Activated naive CD8-positive, alpha-beta T cell treated with anti-CD3 and anti-CD28 coated beads for 36 hours (primary cell): Measurements from ENCODE around the gene ANKRD11. TPM values are rescaled to one million over a fixed set of nuclear protein-coding genes. Genes with fewer than 3 reads are reported as not detected.

Experiments
- DNase-seq: peaks from one replicate; pipeline ENCODE4 v3.0.0; 2021
- H3K27ac Mint-ChIP-seq: one replicate; pipeline ENCODE4 v1.8.0; 2022; ENCODE audit warnings: mild to moderate bottlenecking, moderate library complexity, mixed read lengths
- H3K27me3 Mint-ChIP-seq: one replicate; pipeline ENCODE4 v1.8.0; 2022; ENCODE audit warnings: mild to moderate bottlenecking, mixed read lengths
- H3K36me3 Mint-ChIP-seq: one replicate; pipeline ENCODE4 v1.8.0; 2021; ENCODE audit warnings: mild to moderate bottlenecking, mixed read lengths
- H3K4me1 Mint-ChIP-seq: one replicate; pipeline ENCODE4 v1.8.0; 2021; ENCODE audit warnings: mixed read lengths
- H3K4me3 Mint-ChIP-seq: one replicate; pipeline ENCODE4 v1.8.0; 2022; ENCODE audit warnings: mild to moderate bottlenecking, moderate library complexity, mixed read lengths
- H3K9me3 Mint-ChIP-seq: one replicate; pipeline ENCODE4 v1.8.0; 2022; ENCODE audit warnings: mixed read lengths
- total RNA-seq, 2 experiments: library from RNA; stranded (reverse); gene quantifications; one replicate each; pipeline ENCODE4 v1.2.3, GENCODE V29; 2021

ANKRD11 gene
- total RNA-seq, 2 experiments from 2014 or later = 129 to 142 TPM

- Mint-ChIP-seq H3K9me3 (no peaks in the 10 kb centered on the region), H3K4me1 (peaks cover 16% of the 10 kb centered on the region), H3K36me3 (peaks cover 8% of the 10 kb centered on the region), H3K27me3 (no peaks in the 10 kb centered on the region), H3K4me3 (peak overlapping the region; percentile 9), H3K27ac (peak overlapping the region; percentile 50)
- DNase-seq = no peak
These were observed 199.0 kb downstream of the ANKRD11 start for GRCh38 chr16:89291363-89291762.

DNA sequence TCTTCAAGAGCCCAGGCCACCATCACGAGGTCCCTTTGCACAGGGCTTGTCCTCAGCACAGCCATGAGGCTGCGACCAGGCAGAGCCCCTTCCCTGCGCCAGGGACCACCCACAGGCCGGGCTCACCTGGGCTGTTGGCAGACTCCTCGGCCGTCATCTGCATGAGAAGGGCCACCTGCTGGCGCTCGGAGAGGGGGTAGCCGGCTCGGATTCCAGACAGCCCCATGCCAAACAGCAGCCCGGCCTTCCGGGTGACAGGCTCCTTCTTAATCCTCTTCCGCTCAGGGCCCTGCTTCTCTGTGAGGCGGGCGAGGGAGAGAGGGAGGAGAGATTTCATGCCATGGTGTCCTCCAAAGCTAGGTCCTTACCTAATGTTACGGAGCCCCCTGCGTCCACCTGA is 199.5 kb downstream of the ANKRD11 start:
- Mint-ChIP-seq H3K27me3 (no peaks in the 10 kb centered on the region), H3K36me3 (peaks cover 6% of the 10 kb centered on the region), H3K27ac (peak overlapping the region; percentile 38), H3K4me1 (peaks cover 11% of the 10 kb centered on the region), H3K4me3 (peak overlapping the region; percentile 9), H3K9me3 (no peaks in the 10 kb centered on the region)
- no peak for DNase-seq

- no peaks in the 10 kb centered on the region for H3K9me3 Mint-ChIP-seq
- H3K27ac Mint-ChIP-seq = peak overlapping the region; percentile 38
- H3K4me3 Mint-ChIP-seq = no peak overlapping the region
- no peaks in the 10 kb centered on the region for H3K27me3 Mint-ChIP-seq
- H3K36me3 Mint-ChIP-seq = peaks cover 6% of the 10 kb centered on the region
- DNase-seq = no peak
- peaks cover 8% of the 10 kb centered on the region for H3K4me1 Mint-ChIP-seq
These were observed 199.9 kb downstream of the ANKRD11 start for GRCh38 chr16:89290472-89290871.

DNA sequence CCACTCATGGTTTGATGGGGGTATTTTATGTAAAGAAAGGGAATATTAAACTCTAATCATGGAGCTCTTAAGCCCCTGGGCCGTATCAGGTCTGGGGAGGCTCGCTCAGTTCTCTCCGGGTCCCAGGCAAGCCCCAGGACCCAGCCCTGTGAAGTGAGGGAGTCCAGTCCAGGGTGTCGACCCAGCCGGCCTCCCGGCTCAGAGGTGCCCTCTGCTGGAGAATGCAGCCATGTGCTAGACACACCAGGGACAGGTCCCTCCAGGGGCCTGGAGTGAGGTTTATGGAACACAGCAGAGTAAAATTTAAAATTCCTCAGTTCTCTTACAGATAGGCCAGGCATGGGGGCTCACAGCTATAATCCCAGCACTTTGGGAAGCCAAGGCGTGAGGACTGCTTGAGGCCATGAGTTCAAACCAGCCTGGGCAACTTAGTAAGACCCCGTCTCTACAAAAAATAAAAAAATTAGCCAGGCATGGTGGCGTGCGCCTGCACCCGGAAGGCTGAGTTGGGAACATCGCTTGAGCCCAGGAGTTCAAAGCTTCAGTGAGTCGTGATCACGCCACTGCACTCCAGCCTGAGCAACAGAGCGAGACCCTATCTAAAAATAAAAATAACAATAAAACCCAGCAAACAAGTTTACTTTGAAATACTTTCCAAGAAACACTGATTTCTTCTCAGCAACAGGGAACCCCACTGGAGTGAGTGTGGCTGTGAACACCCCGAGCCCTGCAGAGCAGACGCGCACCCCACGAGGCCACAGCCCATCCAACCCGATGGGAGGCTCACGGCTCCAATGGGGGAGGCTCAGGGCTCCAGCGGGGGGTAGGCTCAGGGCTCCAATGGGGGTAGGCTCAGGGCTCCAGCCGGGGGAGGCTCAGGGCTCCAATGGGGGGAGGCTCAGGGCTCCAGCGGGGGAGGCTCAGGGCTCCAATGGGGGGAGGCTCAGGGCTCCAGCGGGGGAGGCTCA is 200.6 kb downstream of the ANKRD11 start:
- Mint-ChIP-seq H3K4me1 (peaks cover 8% of the 10 kb centered on the region), H3K4me3 (no peak overlapping the region), H3K27ac (no peak overlapping the region), H3K27me3 (no peaks in the 10 kb centered on the region), H3K36me3 (peaks cover 6% of the 10 kb centered on the region), H3K9me3 (no peaks in the 10 kb centered on the region)
- peak; percentile 72 for DNase-seq

- Mint-ChIP-seq H3K27ac (no peak overlapping the region), H3K27me3 (no peaks in the 10 kb centered on the region), H3K9me3 (no peaks in the 10 kb centered on the region), H3K4me1 (peaks cover 8% of the 10 kb centered on the region), H3K36me3 (peaks cover 6% of the 10 kb centered on the region), H3K4me3 (no peak overlapping the region)
- DNase-seq = no peak
These were observed 201.4 kb downstream of the ANKRD11 start for GRCh38 chr16:89288966-89289365.

DNA sequence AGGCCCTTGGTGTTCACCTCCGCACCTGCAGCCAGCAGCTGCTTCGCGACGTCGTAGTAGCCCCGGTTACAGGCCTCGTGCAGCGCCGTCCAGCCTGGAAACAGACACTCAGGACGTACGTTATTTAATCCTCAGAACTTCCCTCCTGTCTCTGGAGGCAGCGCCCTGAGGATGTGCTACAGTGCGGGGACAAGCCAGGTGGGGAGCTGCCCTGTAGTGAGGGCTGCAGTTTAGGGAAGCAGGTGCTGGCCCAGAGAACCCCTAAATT is 201.8 kb downstream of the ANKRD11 start:
- Mint-ChIP-seq H3K27ac (no peak overlapping the region), H3K4me3 (no peak overlapping the region), H3K27me3 (no peaks in the 10 kb centered on the region), H3K4me1 (peaks cover 8% of the 10 kb centered on the region), H3K36me3 (peaks cover 6% of the 10 kb centered on the region), H3K9me3 (no peaks in the 10 kb centered on the region)
- no peak for DNase-seq

DNA sequence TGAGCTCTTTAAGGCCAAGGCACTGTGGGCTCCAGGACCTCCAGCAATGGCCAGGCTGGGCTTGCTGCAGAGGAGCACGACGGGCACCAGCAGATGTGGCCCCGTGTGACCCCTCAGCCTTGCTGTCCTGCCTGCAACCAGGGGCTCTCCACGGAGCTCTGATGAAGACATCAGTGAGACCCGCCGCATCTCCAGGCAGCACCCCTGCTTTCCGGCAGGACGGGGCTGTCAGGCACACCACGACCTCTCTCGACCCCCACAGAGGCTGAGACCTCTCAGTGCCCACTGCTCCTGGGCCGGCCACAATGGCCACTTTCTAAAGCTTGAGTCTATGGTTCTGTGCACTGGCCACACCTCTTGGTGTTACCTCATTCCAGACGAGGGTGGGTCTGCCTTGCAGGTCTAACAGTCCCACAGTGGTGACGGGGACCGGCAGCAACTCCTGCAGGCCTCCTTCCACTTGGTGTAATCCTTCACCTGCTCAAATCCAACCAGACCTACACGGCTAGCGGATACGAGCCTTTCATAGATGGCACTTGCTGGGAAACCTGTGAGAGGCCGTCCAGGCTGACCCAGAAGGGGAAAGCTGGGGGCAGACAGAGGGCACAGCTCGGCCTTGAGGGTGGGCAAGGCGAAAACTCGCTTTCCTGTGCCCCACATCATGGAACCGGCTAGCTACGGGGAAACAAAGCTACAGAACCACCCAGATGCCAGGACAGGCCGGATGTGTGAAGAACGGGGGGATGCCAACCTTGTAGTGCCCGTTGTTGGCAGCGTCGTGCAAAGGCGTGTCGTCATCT is 202.4 kb downstream of the ANKRD11 start:
- peaks cover 6% of the 10 kb centered on the region for H3K36me3 Mint-ChIP-seq
- H3K27me3 Mint-ChIP-seq = no peaks in the 10 kb centered on the region
- DNase-seq = no peak
- H3K4me3 Mint-ChIP-seq = no peak overlapping the region
- peaks cover 8% of the 10 kb centered on the region for H3K4me1 Mint-ChIP-seq
- H3K9me3 Mint-ChIP-seq = no peaks in the 10 kb centered on the region
- H3K27ac Mint-ChIP-seq = no peak overlapping the region

DNA sequence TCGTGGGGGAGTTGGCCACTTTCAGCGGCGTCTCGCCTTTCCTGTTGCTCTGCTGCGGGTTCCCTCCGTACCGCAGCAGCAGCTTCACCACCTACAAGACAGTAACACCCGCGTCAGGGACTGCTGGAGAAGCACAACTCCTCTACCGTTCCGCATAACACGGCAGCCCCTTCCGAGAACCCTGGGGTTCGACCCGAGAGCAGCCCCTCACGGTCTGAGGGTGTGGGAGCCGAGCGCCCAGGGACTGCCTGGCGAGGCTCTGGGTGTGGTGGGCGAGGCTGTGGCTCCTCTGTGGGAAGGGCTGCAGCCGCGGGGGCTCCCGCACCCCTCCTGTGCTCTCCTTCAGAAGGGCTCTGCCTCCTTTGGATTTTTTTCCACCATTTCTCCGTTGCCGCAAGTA is 204.3 kb downstream of the ANKRD11 start:
- H3K27ac Mint-ChIP-seq = no peak overlapping the region
- H3K4me1 Mint-ChIP-seq = peaks cover 4% of the 10 kb centered on the region
- H3K9me3 Mint-ChIP-seq = no peaks in the 10 kb centered on the region
- no peaks in the 10 kb centered on the region for H3K27me3 Mint-ChIP-seq
- no peak for DNase-seq
- no peak overlapping the region for H3K4me3 Mint-ChIP-seq
- peaks cover 6% of the 10 kb centered on the region for H3K36me3 Mint-ChIP-seq

GRCh38 chr16:89285381-89285780 is 205.0 kb downstream of the ANKRD11 start:
- DNase-seq = no peak
- H3K36me3 Mint-ChIP-seq = peaks cover 4% of the 10 kb centered on the region
- H3K27ac Mint-ChIP-seq = no peak overlapping the region

DNA sequence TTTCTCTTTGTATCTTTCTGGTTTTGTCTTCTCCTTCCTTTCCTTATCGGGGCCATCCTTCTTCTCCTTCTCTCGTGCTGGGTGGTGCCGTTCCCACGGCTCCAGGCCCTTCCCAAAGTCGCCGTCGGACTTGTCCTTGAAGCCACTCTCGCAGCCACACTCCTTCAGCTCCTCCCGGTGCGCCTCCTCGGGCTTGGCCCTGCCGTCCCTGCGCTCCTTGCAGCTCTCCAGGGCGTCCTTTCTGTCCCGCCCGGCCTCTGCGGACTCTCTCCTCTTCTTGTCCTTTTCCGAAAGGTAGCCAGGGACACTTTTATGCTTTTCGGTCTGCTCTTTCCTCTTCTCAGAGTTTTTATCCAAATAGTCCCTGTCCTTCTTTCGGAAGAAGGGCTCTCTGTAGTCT is 206.9 kb downstream of the ANKRD11 start:
- Mint-ChIP-seq H3K9me3 (no peaks in the 10 kb centered on the region), H3K4me3 (no peak overlapping the region), H3K36me3 (peaks cover 4% of the 10 kb centered on the region), H3K4me1 (no peaks in the 10 kb centered on the region), H3K27me3 (no peaks in the 10 kb centered on the region), H3K27ac (no peak overlapping the region)
- no peak for DNase-seq

More at GRCh38 chr16:89285381-89285780, 205.0 kb downstream of the ANKRD11 start:
- no peaks in the 10 kb centered on the region for H3K27me3 Mint-ChIP-seq
- peaks cover 4% of the 10 kb centered on the region for H3K4me1 Mint-ChIP-seq
- no peak overlapping the region for H3K4me3 Mint-ChIP-seq
- H3K9me3 Mint-ChIP-seq = no peaks in the 10 kb centered on the region

GRCh38 chr16:89282523-89282922 is 207.8 kb downstream of the ANKRD11 start:
- Mint-ChIP-seq H3K9me3 (no peaks in the 10 kb centered on the region), H3K4me1 (no peaks in the 10 kb centered on the region), H3K27ac (no peak overlapping the region), H3K4me3 (no peak overlapping the region), H3K36me3 (peaks cover 3% of the 10 kb centered on the region), H3K27me3 (no peaks in the 10 kb centered on the region)
- DNase-seq = no peak

GRCh38 chr16:89281829-89282228 is 208.5 kb downstream of the ANKRD11 start:
- no peak overlapping the region for H3K27ac Mint-ChIP-seq
- no peaks in the 10 kb centered on the region for H3K4me1 Mint-ChIP-seq
- H3K27me3 Mint-ChIP-seq = no peaks in the 10 kb centered on the region
- H3K9me3 Mint-ChIP-seq = no peaks in the 10 kb centered on the region
- H3K4me3 Mint-ChIP-seq = no peak overlapping the region
- H3K36me3 Mint-ChIP-seq = peaks cover 3% of the 10 kb centered on the region
- DNase-seq = no peak

- Mint-ChIP-seq H3K9me3 (no peaks in the 10 kb centered on the region), H3K36me3 (peaks cover 2% of the 10 kb centered on the region), H3K27ac (no peak overlapping the region), H3K4me1 (no peaks in the 10 kb centered on the region), H3K4me3 (no peak overlapping the region), H3K27me3 (no peaks in the 10 kb centered on the region)
- no peak for DNase-seq
These were observed 209.2 kb downstream of the ANKRD11 start for GRCh38 chr16:89281189-89281577.

DNA sequence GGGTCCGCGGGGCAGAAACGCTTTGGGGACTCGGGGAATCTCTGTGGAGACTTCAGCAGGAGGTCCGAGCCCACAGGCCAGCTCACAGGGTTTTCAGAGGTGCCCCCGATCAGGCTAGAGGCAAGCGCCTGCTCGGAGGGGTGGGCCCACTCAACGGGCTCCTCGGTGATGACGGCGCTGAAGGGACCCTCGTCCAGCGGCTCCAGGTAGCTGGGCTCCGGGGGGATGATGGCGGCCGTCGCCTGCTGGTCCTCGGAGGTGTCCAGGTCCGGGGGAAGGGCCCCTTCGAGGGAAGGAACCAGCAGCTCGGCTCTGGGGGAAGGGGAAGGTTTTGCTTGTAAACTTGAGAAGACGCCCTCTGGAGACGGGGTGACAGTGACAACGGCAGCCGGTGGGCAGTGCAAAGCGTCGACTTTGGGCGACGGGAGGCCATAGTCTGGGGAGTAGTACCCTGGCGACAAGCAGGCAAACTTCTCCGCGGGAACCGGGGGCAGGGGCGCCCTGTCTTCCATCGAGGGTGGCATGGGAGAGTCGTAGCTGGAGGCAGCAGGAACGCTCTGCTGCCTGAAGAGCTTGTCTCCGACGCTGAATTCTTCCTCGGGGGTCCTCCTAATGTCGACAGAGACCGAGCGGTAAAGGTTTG is 209.7 kb downstream of the ANKRD11 start:
- Mint-ChIP-seq H3K9me3 (no peaks in the 10 kb centered on the region), H3K36me3 (peaks cover 2% of the 10 kb centered on the region), H3K27me3 (no peaks in the 10 kb centered on the region), H3K4me3 (no peak overlapping the region), H3K4me1 (no peaks in the 10 kb centered on the region), H3K27ac (no peak overlapping the region)
- no peak for DNase-seq
